Stomach (tissue), 9 donors: ENCODE results near the gene DIPK2B. TPM values are rescaled to one million over a fixed set of nuclear protein-coding genes. Genes with fewer than 3 reads are reported as not detected.
A peak's percentile ranks its signal among the peaks of the same experiment; 100 is the strongest.

Experiments
- DNase-seq, 2 donors: peaks; one replicate each; pipeline versions ENCODE4 v3.0.0 to v3.0.0-alpha.2; 2013 to 2019
- H3K27ac ChIP-seq, 5 donors: fragments of 200-600 bp in 4 of 5; sonication (generic) in 4 of 5; one replicate each; pipeline ENCODE4 v1.5.1; 2013 to 2019; ENCODE audit warnings: mild to moderate bottlenecking in 1 of 5, moderate library complexity in 1 of 5
- H3K27me3 ChIP-seq, 3 donors: fragments of 200-600 bp; sonication (generic); one replicate each; pipeline ENCODE4 v1.5.1; 2017 to 2019; ENCODE audit warnings: mixed run types in 1 of 3
- H3K36me3 ChIP-seq, 4 donors: fragments of 200-600 bp; sonication (generic); 1 replicate in 3 of 4; 2 replicates in 1 of 4; pipeline ENCODE4 v1.5.1; 2016 to 2019
- H3K4me1 ChIP-seq, 4 donors: fragments of 200-600 bp; sonication (generic); one replicate each; pipeline ENCODE4 v1.5.1; 2016 to 2019
- H3K4me3 ChIP-seq, 4 donors: fragments of 200-600 bp; sonication (generic) in 3 of 4; one replicate each; pipeline ENCODE4 v1.5.1; 2016 to 2019; ENCODE audit warnings: mild to moderate bottlenecking in 1 of 4
- H3K9me3 ChIP-seq, 4 donors: fragments of 200-600 bp; sonication (generic); one replicate each; pipeline ENCODE4 v1.5.1; 2016 to 2019
- EP300 ChIP-seq: sonication (generic); formaldehyde crosslinking; IDR thresholded peaks from one replicate; pipeline ENCODE4 v1.6.1; 2017; ENCODE audit warnings: antibody characterized with exemption
- POLR2A ChIP-seq, 4 donors: fragments of 450-650 bp; IDR thresholded peaks; one replicate each; pipeline ENCODE4 v1.6.1; 2016; ENCODE audit warnings: antibody characterized with exemption in 4 of 4, control low read depth in 2 of 4, mild to moderate bottlenecking in 1 of 4, moderate library complexity in 1 of 4
- POLR2AphosphoS5 ChIP-seq, 3 donors: sonication (generic); formaldehyde crosslinking; IDR thresholded peaks; one replicate each; pipeline ENCODE4 v1.6.1; 2016; ENCODE audit warnings: antibody characterized with exemption in 3 of 3
- WGBS, 5 donors: extraction: QIAGEN DNeasy Blood & Tissue Kit in 3 of 5; methylation state at CpG; one replicate each; pipeline versions ENCODE4 v1.1.5 to v1.1.7; 2013 to 2018; 5-methylcytosine and 5-hydroxymethylcytosine counted together
- intact Hi-C: fragments of 100-400 bp; cut with DNase I; formaldehyde crosslinking; loops from one replicate; pipeline ENCODE4 v1.15.1; 2023; ENCODE audit warnings: low total_unique reads
- polyA plus RNA-seq, 3 donors: library from polyadenylated mRNA; stranded (reverse); fragments of 200-250 nt; gene quantifications; one replicate each; pipeline ENCODE4 v1.2.3, GENCODE V29; 2013
- total RNA-seq, 5 donors: library from RNA; depleted of rRNA; stranded (reverse); fragments of >200 nt; gene quantifications; one replicate each; pipeline versions ENCODE4 v1.1.0 to v1.2.3, GENCODE V29; 2014 to 2016
- TF ChIP-seq, protein P1 (sequence below), 7 experiments: fragments of 450-650 bp in 4 of 7; fragments of 200-600 bp in 3 of 7; sonication (generic) in 3 of 7; IDR thresholded peaks; one replicate each; pipeline ENCODE4 v1.5.1; 2016 to 2019; ENCODE audit warnings: antibody characterized with exemption in 7 of 7, control low read depth in 2 of 7, mild to moderate bottlenecking in 1 of 7
- donor health status: healthy with polysubstance abuse.
- donor health status: Bipolar disorder and iron deficiency.
- donor health status: healthy.

DIPK2B gene
- total and polyA plus RNA-seq, 8 donors = 1.1 to 37.3 (median 6.6) TPM

DNA sequence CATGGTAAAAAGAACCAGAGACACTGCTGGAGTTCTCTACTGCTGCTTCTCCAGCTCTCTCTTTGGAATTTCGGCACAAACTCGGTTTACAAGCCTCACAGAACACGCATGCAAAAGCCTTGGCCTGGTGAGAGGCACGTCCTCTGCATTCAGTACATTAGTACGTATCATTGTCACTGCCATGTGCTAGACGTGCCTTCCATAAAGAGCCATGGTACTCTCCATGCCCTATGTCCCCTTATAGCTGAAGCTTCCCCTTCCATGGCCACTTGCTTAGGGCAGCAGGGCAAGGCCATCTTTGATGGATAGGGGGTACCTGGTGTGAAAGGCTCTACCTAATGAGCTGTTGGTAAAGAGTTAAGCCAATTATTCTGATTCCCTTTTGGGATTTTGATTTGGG is 35.0 kb downstream of the DIPK2B start:
- Histone ChIP-seq H3K9me3 (peaks cover 0 to 9% (median 2%) of the 10 kb centered on the region in 4 donors), H3K4me1 (no peaks in the 10 kb centered on the region), H3K36me3 (no peaks in the 10 kb centered on the region), H3K4me3 (no peak overlapping the region), H3K27ac (no peak overlapping the region), H3K27me3 (no peaks in the 10 kb centered on the region)
- DNase-seq = no peak
- TF ChIP-seq POLR2A (IDR thresholded peaks at IDR 0.05) (no peak), POLR2AphosphoS5 (IDR thresholded peaks at IDR 0.05) (no peak), EP300 (no peak)
- TF ChIP-seq, protein P1, sequence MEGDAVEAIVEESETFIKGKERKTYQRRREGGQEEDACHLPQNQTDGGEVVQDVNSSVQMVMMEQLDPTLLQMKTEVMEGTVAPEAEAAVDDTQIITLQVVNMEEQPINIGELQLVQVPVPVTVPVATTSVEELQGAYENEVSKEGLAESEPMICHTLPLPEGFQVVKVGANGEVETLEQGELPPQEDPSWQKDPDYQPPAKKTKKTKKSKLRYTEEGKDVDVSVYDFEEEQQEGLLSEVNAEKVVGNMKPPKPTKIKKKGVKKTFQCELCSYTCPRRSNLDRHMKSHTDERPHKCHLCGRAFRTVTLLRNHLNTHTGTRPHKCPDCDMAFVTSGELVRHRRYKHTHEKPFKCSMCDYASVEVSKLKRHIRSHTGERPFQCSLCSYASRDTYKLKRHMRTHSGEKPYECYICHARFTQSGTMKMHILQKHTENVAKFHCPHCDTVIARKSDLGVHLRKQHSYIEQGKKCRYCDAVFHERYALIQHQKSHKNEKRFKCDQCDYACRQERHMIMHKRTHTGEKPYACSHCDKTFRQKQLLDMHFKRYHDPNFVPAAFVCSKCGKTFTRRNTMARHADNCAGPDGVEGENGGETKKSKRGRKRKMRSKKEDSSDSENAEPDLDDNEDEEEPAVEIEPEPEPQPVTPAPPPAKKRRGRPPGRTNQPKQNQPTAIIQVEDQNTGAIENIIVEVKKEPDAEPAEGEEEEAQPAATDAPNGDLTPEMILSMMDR (IDR thresholded peaks at IDR 0.05) = no peak
- intact Hi-C loops = no loop called here
- WGBS, 5 donors = 79 to 97% (median 93%) methylated on average over 6 of the region's 6 CpGs

DNA sequence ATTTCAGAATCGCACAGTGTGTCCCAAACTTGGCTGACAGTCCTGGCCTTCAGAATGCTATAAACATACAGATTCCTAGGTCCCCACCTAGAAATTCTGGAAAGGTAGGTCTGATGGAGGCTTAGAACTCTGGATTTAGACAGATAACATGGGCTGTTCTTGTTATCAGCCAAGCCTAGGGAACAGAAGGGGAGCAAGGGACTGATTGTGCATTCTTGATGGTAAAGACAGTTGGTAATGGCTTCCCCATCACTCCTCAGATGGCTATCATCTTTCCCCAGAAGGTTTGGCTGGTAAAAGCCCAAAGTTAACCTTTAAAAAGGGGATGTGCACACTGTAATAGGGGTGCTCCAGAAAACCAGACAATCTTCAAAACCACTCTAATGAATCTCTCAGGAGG is 35.7 kb downstream of the DIPK2B start:
- Histone ChIP-seq H3K27me3 (no peaks in the 10 kb centered on the region), H3K4me1 (no peaks in the 10 kb centered on the region), H3K36me3 (no peaks in the 10 kb centered on the region), H3K4me3 (no peak overlapping the region), H3K9me3 (peaks cover 0 to 15% (median 5%) of the 10 kb centered on the region in 4 donors), H3K27ac (no peak overlapping the region)
- TF ChIP-seq, protein P1 (IDR thresholded peaks at IDR 0.05) = no peak
- TF ChIP-seq POLR2A (IDR thresholded peaks at IDR 0.05) (no peak), EP300 (no peak), POLR2AphosphoS5 (IDR thresholded peaks at IDR 0.05) (no peak)
- no peak for DNase-seq
- WGBS, 5 donors = 89 to 100% (median 100%) methylated on average over 1 of the region's 1 CpG
- intact Hi-C loops = no loop called here

DNA sequence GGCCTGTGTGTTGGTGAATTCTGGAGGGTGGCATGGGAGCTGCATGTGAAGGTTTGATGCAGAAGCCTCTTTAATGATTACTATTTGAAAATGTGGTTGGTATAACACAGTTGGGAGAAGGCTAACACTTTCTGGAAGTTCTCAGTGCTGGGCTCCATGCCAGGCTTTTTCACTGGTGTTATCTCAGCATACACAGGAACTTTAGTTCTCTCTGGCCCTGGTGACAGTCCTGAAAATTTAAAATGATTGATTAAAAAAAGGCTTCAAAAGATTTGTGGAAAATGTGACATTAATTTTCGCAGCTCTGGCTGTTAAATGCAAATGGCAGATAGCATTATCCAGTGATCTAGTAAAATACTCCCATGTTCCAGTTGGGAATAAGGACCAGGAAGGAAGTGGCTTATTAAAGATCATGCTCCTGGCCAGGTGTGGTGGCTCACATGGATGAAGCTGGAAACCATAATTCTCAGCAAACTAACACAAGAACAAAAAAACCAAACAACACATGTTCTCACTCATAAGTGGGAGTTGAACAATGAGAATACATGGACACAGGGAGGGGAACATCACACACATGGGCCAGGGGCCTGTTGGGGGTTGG is 36.6 kb downstream of the DIPK2B start:
- H3K27me3 ChIP-seq = no peaks in the 10 kb centered on the region
- H3K4me1 ChIP-seq = no peaks in the 10 kb centered on the region
- H3K4me3 ChIP-seq = no peak overlapping the region
- DNase-seq = peak; percentile 58 to 72
- H3K27ac ChIP-seq = no peak overlapping the region
- no peaks in the 10 kb centered on the region for H3K36me3 ChIP-seq
- H3K9me3 ChIP-seq = peaks cover 0 to 15% (median 5%) of the 10 kb centered on the region in 4 donors
- WGBS, 5 donors = 22 to 38% (median 27%) methylated on average over 1 of the region's 1 CpG
- TF ChIP-seq, protein P1 (IDR thresholded peaks at IDR 0.05) = no peak
- TF ChIP-seq POLR2AphosphoS5 (IDR thresholded peaks at IDR 0.05) = no peak
- no peak for TF ChIP-seq EP300
- TF ChIP-seq POLR2A (IDR thresholded peaks at IDR 0.05) = no peak
- intact Hi-C loops = no loop called here

DNA sequence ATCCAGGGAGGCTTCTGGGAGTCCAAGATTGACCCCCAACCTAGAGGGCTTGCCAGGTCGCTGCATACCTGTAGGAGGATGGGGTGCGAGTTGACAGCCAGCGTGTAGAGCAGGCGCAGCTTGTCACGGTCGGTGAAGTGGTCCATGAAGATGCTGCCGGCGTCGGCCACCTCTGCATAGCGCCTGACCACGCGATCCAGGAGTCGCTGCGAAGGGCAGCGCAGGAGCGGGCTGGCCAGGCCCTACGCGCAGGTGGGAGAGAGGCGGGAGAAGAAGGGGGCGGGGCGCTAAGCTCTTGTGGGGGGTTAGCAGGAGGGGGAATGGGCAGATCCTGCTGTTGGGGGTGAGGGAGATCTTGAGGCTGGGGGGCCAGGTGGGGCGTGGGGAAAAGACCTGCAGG is 43.0 kb downstream of the DIPK2B start:
- H3K4me1 ChIP-seq = no peaks in the 10 kb centered on the region
- no peak for DNase-seq
- TF ChIP-seq POLR2AphosphoS5 (IDR thresholded peaks at IDR 0.05) = no peak
- TF ChIP-seq, protein P1 (IDR thresholded peaks at IDR 0.05) = no peak
- no peak for TF ChIP-seq POLR2A (IDR thresholded peaks at IDR 0.05)
- no peak for TF ChIP-seq EP300
- H3K27me3 ChIP-seq = no peaks in the 10 kb centered on the region
- no peaks in the 10 kb centered on the region for H3K36me3 ChIP-seq
- H3K27ac ChIP-seq = no peak overlapping the region
- intact Hi-C loops = no loop called here
- peaks cover 0 to 15% (median 5%) of the 10 kb centered on the region in 4 donors for H3K9me3 ChIP-seq
- H3K4me3 ChIP-seq = no peak overlapping the region
- 83 to 89% (median 86%) methylated on average over 17 to 22 of the region's 22 CpGs for WGBS, 5 donors
